SK-N-SH (cell line): ENCODE results near the gene ARMH4. TPM values are rescaled to one million over a fixed set of nuclear protein-coding genes. Genes with fewer than 3 reads are reported as not detected.

Experiments used
- CTCF ChIA-PET: fragments of 300-600, 350-600 bp; formaldehyde crosslinking; extraction: SDS; loops from one replicate; lab custom pipeline; 2021; lab: Yijun Ruan, JAX
- POLR2A ChIA-PET: fragments of 350-600 bp; sonication (Branson Sonifier 250); formaldehyde crosslinking; extraction: SDS; loops from one replicate; lab custom pipeline; 2020; ENCODE audit warnings: antibody characterized with exemption, inconsistent platforms; lab: Yijun Ruan, JAX
- DNase-seq: peaks from one replicate; pipeline ENCODE4 v3.0.0; 2012
- H2AFZ ChIP-seq: fragments of 200-600 bp; sonication (generic); 2 replicates; pipeline ENCODE4 v1.8.1; 2016; ENCODE audit warnings: antibody characterized with exemption, mild to moderate bottlenecking, low read depth
- H3F3A ChIP-seq: fragments of 200-600 bp; sonication (generic); replicated peaks from 2 replicates; pipeline ENCODE3; 2016; ENCODE audit warnings: antibody characterized with exemption, mild to moderate bottlenecking; ENCODE audit not compliant: insufficient read depth
- H3K27ac ChIP-seq, 2 experiments: fragments of 200-500 bp in 1 of 2; fragments of 200-600 bp in 1 of 2; sonication (Bioruptor generic) in 1 of 2; sonication (generic), shearing (Covaris generic) in 1 of 2; 2 replicates each; pipeline versions ENCODE4 v1.5.1 to v1.6.1; 2014 to 2016; ENCODE audit warnings: low read depth in 2 of 2, inconsistent platforms in 1 of 2, low read length in 1 of 2, mild to moderate bottlenecking in 1 of 2, mixed read lengths in 1 of 2
- H3K27me3 ChIP-seq: fragments of 200-600 bp; sonication (generic), shearing (Covaris generic); 2 replicates; pipeline ENCODE4 v1.6.1; 2016; ENCODE audit warnings: mixed run types; ENCODE audit not compliant: insufficient read depth
- H3K36me3 ChIP-seq, 2 experiments: fragments of 200-500 bp in 1 of 2; fragments of 200-600 bp in 1 of 2; sonication (Bioruptor generic) in 1 of 2; sonication (generic) in 1 of 2; replicated peaks in 1 of 2; 2 replicates each; pipeline versions ENCODE3 to v1.5.1; 2014 to 2016; ENCODE audit warnings: low read length in 1 of 2, mild to moderate bottlenecking in 1 of 2; ENCODE audit not compliant: insufficient read depth in 2 of 2, control insufficient read depth in 1 of 2
- H3K4me1 ChIP-seq, 2 experiments: fragments of 200-500 bp in 1 of 2; fragments of 200-600 bp in 1 of 2; sonication (Bioruptor generic) in 1 of 2; sonication (generic), shearing (Covaris generic) in 1 of 2; 2 replicates each; pipeline versions ENCODE4 v1.5.1 to v1.6.1; 2014 to 2016; ENCODE audit warnings: low read depth in 1 of 2, low read length in 1 of 2, mixed run types in 1 of 2; ENCODE audit not compliant: insufficient read depth in 2 of 2, control insufficient read depth in 1 of 2
- H3K4me2 ChIP-seq: fragments of 200-600 bp; sonication (generic), shearing (Covaris generic); 2 replicates; pipeline ENCODE4 v1.6.1; 2017; ENCODE audit warnings: mixed run types
- H3K4me3 ChIP-seq, 2 experiments: fragments of 200-500 bp in 1 of 2; fragments of 200-600 bp in 1 of 2; sonication (Bioruptor generic) in 1 of 2; sonication (generic), shearing (Covaris generic) in 1 of 2; 2 replicates each; pipeline versions ENCODE4 v1.5.1 to v1.8.1; 2014 to 2016; ENCODE audit warnings: low read depth in 2 of 2, inconsistent platforms in 1 of 2, low read length in 1 of 2, mild to moderate bottlenecking in 1 of 2, mixed read lengths in 1 of 2, moderate library complexity in 1 of 2
- H3K79me2 ChIP-seq: fragments of 200-600 bp; sonication (generic); 2 replicates; pipeline ENCODE4 v1.8.1; 2017; ENCODE audit warnings: mild to moderate bottlenecking; ENCODE audit not compliant: insufficient read depth
- H3K9ac ChIP-seq: fragments of 200-600 bp; sonication (generic); 2 replicates; pipeline ENCODE4 v1.6.1; 2017; ENCODE audit warnings: mixed run types
- H3K9me2 ChIP-seq: fragments of 200-600 bp; sonication (generic); 2 replicates; pipeline ENCODE4 v1.6.1; 2017; ENCODE audit warnings: mixed run types
- H3K9me3 ChIP-seq: fragments of 200-600 bp; sonication (generic); 2 replicates; pipeline ENCODE4 v1.6.1; 2017; ENCODE audit warnings: mixed run types, mild to moderate bottlenecking, moderate library complexity
- H4K20me1 ChIP-seq: fragments of 200-600 bp; sonication (generic); 2 replicates; pipeline ENCODE4 v1.6.1; 2017; ENCODE audit warnings: mild to moderate bottlenecking, mixed run types; ENCODE audit not compliant: insufficient read depth
- EZH2phosphoT487 ChIP-seq: fragments of 200-600 bp; sonication (generic); IDR thresholded peaks from 2 replicates; pipeline ENCODE4 v1.6.1; 2017; ENCODE audit warnings: low read depth, mixed run types, mild to moderate bottlenecking, antibody characterized with exemption, moderate library complexity, borderline replicate concordance
- FOXJ3 ChIP-seq: sonication (generic); formaldehyde crosslinking; IDR thresholded peaks from 2 replicates; pipeline ENCODE4 v1.5.1; 2020; ENCODE audit warnings: mild to moderate bottlenecking, missing genetic modification reagents
- FOXM1 ChIP-seq: IDR thresholded peaks from 2 replicates; pipeline ENCODE4 v1.4.0; 2012; ENCODE audit warnings: low read depth, mild to moderate bottlenecking
- IRF3 ChIP-seq: fragments of 150-350 bp; IDR thresholded peaks from 2 replicates; pipeline ENCODE4 v1.6.1; 2016; ENCODE audit warnings: mild to moderate bottlenecking, low read depth, low read length
- MXI1 ChIP-seq: IDR thresholded peaks from 2 replicates; pipeline ENCODE4 v1.6.1; 2012; ENCODE audit warnings: mild to moderate bottlenecking, low read depth, low read length, improper control_type of control experiment
- NFIC ChIP-seq: IDR thresholded peaks from 2 replicates; pipeline ENCODE4 v1.4.0; 2012; ENCODE audit warnings: borderline replicate concordance
- PBX3 ChIP-seq: IDR thresholded peaks from 2 replicates; pipeline ENCODE4; 2012
- RFX5 ChIP-seq: IDR thresholded peaks from 2 replicates; pipeline ENCODE4 v1.6.1; 2012; ENCODE audit warnings: mild to moderate bottlenecking, improper control_type of control experiment, low read length
- SIN3A ChIP-seq: IDR thresholded peaks from 2 replicates; pipeline ENCODE4 v1.6.1; 2012; ENCODE audit warnings: low read depth, mild to moderate bottlenecking, low read length, moderate library complexity, borderline replicate concordance
- TCF12 ChIP-seq: IDR thresholded peaks from 2 replicates; pipeline ENCODE4 v1.4.0; 2012
- WGBS: methylation state at CpG from one replicate; pipeline ENCODE4 v1.1.6; 2017; ENCODE audit warnings: low lambda C conversion rate; 5-methylcytosine and 5-hydroxymethylcytosine counted together
- polyA plus RNA-seq, 3 experiments: library from polyadenylated mRNA; depleted of rRNA; stranded (reverse); fragments of >200 nt; gene quantifications; 2 replicates each; pipeline ENCODE4 v1.2.3, GENCODE V29; 2012

The ARMH4 gene
- polyA plus RNA-seq, 1 of the 3 experiments (the other 2 are of a cell fraction): 0.39 TPM

- no peak for DNase-seq
- Histone ChIP-seq H4K20me1 (no peaks in the 10 kb centered on the region), H2AFZ (no peak overlapping the region), H3K4me2 (no peak overlapping the region), H3K9ac (no peak overlapping the region), H3K9me2 (no peaks in the 10 kb centered on the region), H3K4me3 (no peak overlapping the region), H3K9me3 (no peaks in the 10 kb centered on the region), H3K4me1 (peaks cover 3 to 8% of the 10 kb centered on the region in 2 experiments; a peak in 2 of 4 replicates), H3F3A (no peaks in the 10 kb centered on the region), H3K27ac (no peak overlapping the region), H3K79me2 (peaks cover 30% of the 10 kb centered on the region), H3K36me3 (peaks cover 0 to 3% of the 10 kb centered on the region in 2 experiments), H3K27me3 (no peaks in the 10 kb centered on the region; the same call in 1 of the 2 replicates)
- CTCF ChIA-PET: interaction anchor here (1.5 kb wide), 1 partner anchor 9 kb away, joined by 4 read pairs; no protein-coding TSS in a partner anchor
- 93% methylated on average over 5 of the region's 5 CpGs for WGBS
- POLR2A ChIA-PET: no interaction called here
- no peak for TF ChIP-seq TCF12
Observed at GRCh38 chr14:58198086-58198485, 46.1 kb upstream of the ARMH4 start.

- Histone ChIP-seq H3K27me3 (no peaks in the 10 kb centered on the region; the same call in 1 of the 2 replicates), H3K27ac (no peak overlapping the region), H2AFZ (no peak overlapping the region), H3K9me3 (no peaks in the 10 kb centered on the region), H3K9me2 (no peaks in the 10 kb centered on the region)
- TF ChIP-seq FOXJ3 (CRISPR knock-in tag) (no peak), MXI1 (no peak), SIN3A (no peak), IRF3 (no peak), NFIC (no peak), TCF12 (no peak), FOXM1 (no peak), EZH2phosphoT487 (no peak), RFX5 (no peak), PBX3 (no peak)
- TF ChIP-seq, all 33 proteins: peak for 0
- Histone ChIP-seq H3K4me3 (no peak overlapping the region), H4K20me1 (no peaks in the 10 kb centered on the region), H3K4me2 (no peak overlapping the region), H3K9ac (no peak overlapping the region), H3K36me3 (no peaks in the 10 kb centered on the region), H3K79me2 (peaks cover 11% of the 10 kb centered on the region), H3K4me1 (peaks cover under 1 to 3% of the 10 kb centered on the region in 2 experiments; a peak in 2 of 4 replicates), H3F3A (no peaks in the 10 kb centered on the region)
- CTCF ChIA-PET: no interaction called here
- DNase-seq: no peak
- 96% methylated on average over 1 of the region's 1 CpG for WGBS
- POLR2A ChIA-PET: no interaction called here
Observed at GRCh38 chr14:58196198-58196597, 44.2 kb upstream of the ARMH4 start.
